Neural progenitor cell (in vitro differentiated cells): ENCODE measurements around the gene ORM1. TPM values are rescaled to one million over a fixed set of nuclear protein-coding genes. Genes with fewer than 3 reads are reported as not detected.

ENCODE experiments used
- DNase-seq: peaks from one replicate; pipeline ENCODE4 v3.0.0-alpha.2; 2016; ENCODE audit warnings: low spot score
- H2AFZ ChIP-seq: fragments of 200-600 bp; sonication (generic); replicated peaks from 2 replicates; pipeline ENCODE4 v1.6.1; 2016; ENCODE audit warnings: antibody characterized with exemption
- H3F3A ChIP-seq: fragments of 200-600 bp; sonication (generic); 2 replicates; pipeline ENCODE4 v1.6.1; 2016; ENCODE audit warnings: antibody characterized with exemption, low read depth
- H3K27ac ChIP-seq: fragments of 200-600 bp; sonication (generic); 2 replicates; pipeline ENCODE4 v1.5.1; 2016; ENCODE audit warnings: mild to moderate bottlenecking
- H3K27me3 ChIP-seq: fragments of 200-600 bp; sonication (generic); 2 replicates; pipeline ENCODE4 v1.6.1; 2016; ENCODE audit warnings: mild to moderate bottlenecking, moderate library complexity
- H3K36me3 ChIP-seq: fragments of 200-600 bp; sonication (generic); 2 replicates; pipeline ENCODE4 v1.5.1; 2016
- H3K4me1 ChIP-seq: fragments of 200-600 bp; sonication (generic); 2 replicates; pipeline ENCODE4 v1.6.1; 2016; ENCODE audit warnings: mixed run types
- H3K4me2 ChIP-seq: fragments of 200-600 bp; sonication (generic); 2 replicates; pipeline ENCODE4 v1.6.1; 2016
- H3K4me3 ChIP-seq: fragments of 200-600 bp; sonication (generic); 2 replicates; pipeline ENCODE4 v1.5.1; 2016
- H3K79me2 ChIP-seq: fragments of 200-600 bp; sonication (generic); 2 replicates; pipeline ENCODE4 v1.6.1; 2016; ENCODE audit warnings: low read depth
- H3K9ac ChIP-seq: fragments of 200-600 bp; sonication (generic); 2 replicates; pipeline ENCODE4 v1.6.1; 2016
- H3K9me3 ChIP-seq: fragments of 200-600 bp; sonication (generic); 2 replicates; pipeline ENCODE4 v1.5.1; 2016; ENCODE audit warnings: low read depth
- H4K20me1 ChIP-seq: fragments of 200-600 bp; sonication (generic); 2 replicates; pipeline ENCODE4 v1.6.1; 2016; ENCODE audit warnings: low read depth
- H3K27ac Mint-ChIP-seq: 3 replicates; pipeline ENCODE4 v1.8.0; 2021; ENCODE audit warnings: mixed read lengths
- H3K27me3 Mint-ChIP-seq: 2 replicates; pipeline ENCODE4 v1.8.0; 2022; ENCODE audit warnings: low read depth, mild to moderate bottlenecking, inconsistent platforms, moderate library complexity, mixed read lengths; ENCODE audit not compliant: insufficient read depth
- H3K36me3 Mint-ChIP-seq: 3 replicates; pipeline ENCODE4 v1.8.0; 2021; ENCODE audit warnings: mixed read lengths
- H3K4me1 Mint-ChIP-seq: 3 replicates; pipeline ENCODE4 v1.8.0; 2021; ENCODE audit warnings: mixed read lengths
- H3K4me3 Mint-ChIP-seq: 3 replicates; pipeline ENCODE4 v1.8.0; 2021; ENCODE audit warnings: mild to moderate bottlenecking, moderate library complexity, mixed read lengths
- H3K9me3 Mint-ChIP-seq: 3 replicates; pipeline ENCODE4 v1.8.0; 2020; ENCODE audit warnings: mixed read lengths
- CTCF ChIP-seq: fragments of 200-600 bp; sonication (generic); IDR thresholded peaks from 2 replicates; pipeline ENCODE4 v1.5.1; 2017; ENCODE audit warnings: antibody characterized with exemption, mild to moderate bottlenecking
- EZH2 ChIP-seq: fragments of 200-600 bp; sonication (generic); IDR thresholded peaks from 2 replicates; pipeline ENCODE4 v1.6.1; 2017; ENCODE audit warnings: antibody characterized with exemption, mild to moderate bottlenecking, moderate library complexity
- EZH2phosphoT487 ChIP-seq: fragments of 200-600 bp; sonication (generic); IDR thresholded peaks from 2 replicates; pipeline ENCODE4 v1.6.1; 2017; ENCODE audit warnings: antibody characterized with exemption
- total RNA-seq: library from RNA; depleted of rRNA; stranded (reverse); fragments of >200 nt; gene quantifications from 2 replicates; pipeline ENCODE4 v1.2.3, GENCODE V29; 2015; ENCODE audit warnings: low replicate concordance

The ORM1 gene
- total RNA-seq, 1 donor from 2014 or later = not detected

GRCh38 chr9:114304416-114305188 lies 18.3 kb upstream of the ORM1 start:
- no peak overlapping the region for H3K4me3 Mint-ChIP-seq
- H3K9ac ChIP-seq = no peak overlapping the region
- no peaks in the 10 kb centered on the region for H3K9me3 ChIP-seq
- no peak overlapping the region for H3K27ac ChIP-seq
- no peaks in the 10 kb centered on the region for H4K20me1 ChIP-seq
- no peaks in the 10 kb centered on the region for H3K9me3 Mint-ChIP-seq
- no peak overlapping the region for H2AFZ ChIP-seq
- H3K79me2 ChIP-seq = no peaks in the 10 kb centered on the region
- peaks cover 2% of the 10 kb centered on the region for H3K27me3 Mint-ChIP-seq
- H3K4me3 ChIP-seq = no peak overlapping the region
- no peaks in the 10 kb centered on the region for H3K4me1 ChIP-seq
- TF ChIP-seq EZH2 (no peak), CTCF (no peak), EZH2phosphoT487 (no peak)
- H3K4me1 Mint-ChIP-seq = peaks cover 4% of the 10 kb centered on the region
- no peak for DNase-seq
- H3K36me3 Mint-ChIP-seq = peaks cover 5% of the 10 kb centered on the region
- no peak overlapping the region for H3K27ac Mint-ChIP-seq
- no peak overlapping the region for H3K4me2 ChIP-seq
- H3K27me3 ChIP-seq = no peaks in the 10 kb centered on the region
- no peaks in the 10 kb centered on the region for H3K36me3 ChIP-seq
- H3F3A ChIP-seq = no peaks in the 10 kb centered on the region

GRCh38 chr9:114307899-114308267 lies 15.0 kb upstream of the ORM1 start:
- no peaks in the 10 kb centered on the region for H3K4me1 ChIP-seq
- no peak overlapping the region for H3K27ac ChIP-seq
- no peaks in the 10 kb centered on the region for H3K36me3 ChIP-seq
- no peaks in the 10 kb centered on the region for H3K79me2 ChIP-seq
- no peak for TF ChIP-seq EZH2
- TF ChIP-seq EZH2phosphoT487 = no peak
- no peak for TF ChIP-seq CTCF
- no peak for DNase-seq
- Mint-ChIP-seq H3K36me3 (peaks cover 2% of the 10 kb centered on the region), H3K9me3 (no peaks in the 10 kb centered on the region), H3K27me3 (peaks cover 3% of the 10 kb centered on the region), H3K4me1 (peaks cover 4% of the 10 kb centered on the region), H3K4me3 (no peak overlapping the region), H3K27ac (no peak overlapping the region)
- no peak overlapping the region for H3K4me2 ChIP-seq
- no peaks in the 10 kb centered on the region for H3K9me3 ChIP-seq
- H4K20me1 ChIP-seq = no peaks in the 10 kb centered on the region
- H3K27me3 ChIP-seq = no peaks in the 10 kb centered on the region
- no peak overlapping the region for H3K4me3 ChIP-seq
- no peak overlapping the region for H2AFZ ChIP-seq
- no peaks in the 10 kb centered on the region for H3F3A ChIP-seq
- no peak overlapping the region for H3K9ac ChIP-seq

GRCh38 chr9:114308361-114308950 lies 14.4 kb upstream of the ORM1 start:
- Mint-ChIP-seq H3K36me3 (peaks cover 2% of the 10 kb centered on the region), H3K27me3 (peaks cover 3% of the 10 kb centered on the region), H3K9me3 (no peaks in the 10 kb centered on the region), H3K4me3 (no peak overlapping the region), H3K27ac (no peak overlapping the region), H3K4me1 (peaks cover 4% of the 10 kb centered on the region)
- H3K4me2 ChIP-seq = no peak overlapping the region
- H3K36me3 ChIP-seq = no peaks in the 10 kb centered on the region
- H3K4me3 ChIP-seq = no peak overlapping the region
- no peaks in the 10 kb centered on the region for H3K27me3 ChIP-seq
- no peaks in the 10 kb centered on the region for H3K9me3 ChIP-seq
- H2AFZ ChIP-seq = no peak overlapping the region
- no peak for DNase-seq
- TF ChIP-seq EZH2phosphoT487 = no peak
- no peak for TF ChIP-seq CTCF
- TF ChIP-seq EZH2 = no peak
- no peaks in the 10 kb centered on the region for H3F3A ChIP-seq
- H3K79me2 ChIP-seq = no peaks in the 10 kb centered on the region
- H4K20me1 ChIP-seq = no peaks in the 10 kb centered on the region
- no peak overlapping the region for H3K9ac ChIP-seq
- H3K27ac ChIP-seq = no peak overlapping the region
- no peaks in the 10 kb centered on the region for H3K4me1 ChIP-seq
